K562 (cell line): ENCODE data around the gene COMTD1. TPM values are rescaled to one million over a fixed set of nuclear protein-coding genes. Genes with fewer than 3 reads are reported as not detected.

Experiments
- ATF6 ChIP-seq: sonication (generic); formaldehyde crosslinking; IDR thresholded peaks from 2 replicates; pipeline ENCODE4 v1.4.0; 2020; ENCODE audit warnings: mild to moderate bottlenecking, missing genetic modification reagents
- GABPA ChIP-seq: fragments of 200-800 bp; sonication (Bioruptor generic); conservative IDR thresholded peaks from 2 replicates; pipeline ENCODE4 v1.6.1; 2016; ENCODE audit warnings: low read depth, missing genetic modification characterization, missing compliant biosample characterization
- GTF2F1 ChIP-seq: IDR thresholded peaks from 2 replicates; pipeline ENCODE4 v1.6.1; 2011; ENCODE audit warnings: low read depth, low read length, improper control_type of control experiment
- HDAC6 ChIP-seq: IDR thresholded peaks from 2 replicates; pipeline ENCODE4 v1.6.1; 2012; ENCODE audit warnings: low read depth, mild to moderate bottlenecking, control low read depth, inconsistent platforms, low read length, moderate library complexity
- MBD1 ChIP-seq: fragments of 250-450 bp; sonication (Bioruptor Pico); IDR thresholded peaks from 2 replicates; pipeline ENCODE4 v1.8.0; 2022; ENCODE audit warnings: inconsistent platforms
- MECOM ChIP-seq: fragments of 250-450 bp; sonication (Bioruptor Pico); IDR thresholded peaks from 2 replicates; pipeline ENCODE4 v1.8.0; 2022; ENCODE audit warnings: inconsistent platforms
- MYC ChIP-seq, 2 experiments: fragments of 250-450 bp in 1 of 2; sonication (Bioruptor Pico) in 1 of 2; IDR thresholded peaks; 2 replicates each; pipeline versions ENCODE4 v1.5.1 to v1.6.1; 2012 to 2021; ENCODE audit warnings: low read depth in 2 of 2, borderline replicate concordance in 1 of 2, improper control_type of control experiment in 1 of 2, low read length in 1 of 2, mild to moderate bottlenecking in 1 of 2, moderate library complexity in 1 of 2
- POLR2A ChIP-seq: fragments of 450-650 bp; conservative IDR thresholded peaks from 2 replicates; pipeline ENCODE4 v1.6.1; 2016
- PTBP1 ChIP-seq: fragments of 200-400 bp; formaldehyde crosslinking; IDR thresholded peaks from 2 replicates; pipeline ENCODE4 v1.6.1; 2017; ENCODE audit warnings: low read depth, low read length
- RB1 ChIP-seq: fragments of 450-650 bp; IDR thresholded peaks from 2 replicates; pipeline ENCODE4 v1.6.1; 2017; ENCODE audit warnings: low read depth, mild to moderate bottlenecking
- SAFB2 ChIP-seq: fragments of 200-400 bp; formaldehyde crosslinking; IDR thresholded peaks from 2 replicates; pipeline ENCODE4 v1.6.1; 2018; ENCODE audit warnings: borderline replicate concordance, low read length, low read depth, moderate library complexity; ENCODE audit not compliant: severe bottlenecking
- SAP30 ChIP-seq: fragments of 200-600 bp; sonication (generic); IDR thresholded peaks from 2 replicates; pipeline ENCODE4 v1.6.1; 2012; ENCODE audit warnings: borderline replicate concordance, low read depth, mild to moderate bottlenecking, moderate library complexity, low read length, control low read depth, inconsistent platforms; ENCODE audit not compliant: insufficient read depth, poor library complexity, severe bottlenecking
- SMARCB1 ChIP-seq: IDR thresholded peaks from 2 replicates; pipeline ENCODE4 v1.6.1; 2011; ENCODE audit warnings: improper control_type of control experiment, low read depth; ENCODE audit not compliant: insufficient read length
- SP1 ChIP-seq: sonication (generic); formaldehyde crosslinking; IDR thresholded peaks from 2 replicates; pipeline ENCODE4 v1.8.1; 2022; ENCODE audit warnings: mild to moderate bottlenecking, missing genetic modification reagents
- TFAP4 ChIP-seq: sonication (generic); formaldehyde crosslinking; IDR thresholded peaks from 2 replicates; pipeline ENCODE4 v1.8.0; 2022; ENCODE audit warnings: missing genetic modification reagents, mild to moderate bottlenecking, moderate library complexity, borderline replicate concordance
- U2AF1 ChIP-seq: fragments of 200-400 bp; formaldehyde crosslinking; optimal IDR thresholded peaks from 2 replicates; pipeline ENCODE3; 2017; ENCODE audit warnings: mild to moderate bottlenecking, low read depth, low read length, moderate library complexity
- ZNF354B ChIP-seq: fragments of 250-450 bp; sonication (Bioruptor Pico); IDR thresholded peaks from 2 replicates; pipeline ENCODE4 v1.4.0; 2020
- ZNF592 ChIP-seq: fragments of 450-650 bp; IDR thresholded peaks from 2 replicates; pipeline ENCODE4 v1.6.1; 2017; ENCODE audit warnings: antibody characterized with exemption, mild to moderate bottlenecking
- polyA plus RNA-seq, 8 experiments: library from polyadenylated mRNA; depleted of rRNA in 4 of 8; stranded (reverse) in 5 of 8; unstranded in 3 of 8; fragments of >200 nt; fragmentation: Nextera tagmentation in 2 of 8; fragmentation: Illumina TruSeq in 1 of 8; extraction: Ambion mirVana in 2 of 8; extraction: Trizol in 1 of 8; gene quantifications; 2 replicates each; pipeline versions ENCODE4 v1.2.1 to v1.2.3, GENCODE V29; 2011 to 2014; ENCODE audit warnings: inconsistent platforms in 1 of 8, missing spikeins in 1 of 8
- total RNA-seq, 7 experiments: library from RNA; depleted of rRNA in 6 of 7; stranded (reverse); fragments of >200 nt in 6 of 7; fragmentation: Illumina TruSeq in 2 of 7; extraction: Trizol in 2 of 7; gene quantifications; 2 replicates each; pipeline versions ENCODE4 v1.2.1 to v1.2.3, GENCODE V29; 2011 to 2021; ENCODE audit warnings: low replicate concordance in 1 of 7

The COMTD1 gene
- total and polyA plus RNA-seq, 9 of the 15 experiments (the other 6 are each of a cell fraction or from before 2014, with no cell fraction given) = 0.41 to 112 (median 13.7) TPM

GRCh38 chr10:75235375-75236177 lies at the start of gene COMTD1 (continued):
- no peak; the same call in 1 of the 2 replicates for TF ChIP-seq ATF6 (CRISPR knock-in tag)
- TF ChIP-seq SMARCB1 = no peak
- no peak for TF ChIP-seq MECOM
- TF ChIP-seq MBD1 = no peak
- peak; percentile 100 for TF ChIP-seq RB1
- TF ChIP-seq PTBP1 = no peak
- TF ChIP-seq SAP30 = peak; percentile 45
- no peak for TF ChIP-seq ZNF354B (CRISPR knock-in tag)
- peak; percentile 95 for TF ChIP-seq MYC (IDR thresholded peaks at IDR 0.05; ENCODE audit: low read depth, low read length)
- peak; percentile 90 for TF ChIP-seq MYC (CRISPR knock-in tag; IDR thresholded peaks at IDR 0.05; ENCODE audit: borderline replicate concordance, low read depth)
- no peak for TF ChIP-seq SAFB2
- TF ChIP-seq GTF2F1 = peak; percentile 55; the same call in 1 of the 2 replicates
- peak; percentile 3; the same call in 1 of the 2 replicates for TF ChIP-seq GABPA (tag)
- TF ChIP-seq HDAC6 = no peak
- peak; percentile 57 for TF ChIP-seq SP1 (CRISPR knock-in tag)
- TF ChIP-seq ZNF592 = peak; percentile 89
- peak; percentile 60; the same call in 1 of the 2 replicates for TF ChIP-seq POLR2A
- TF ChIP-seq TFAP4 (CRISPR knock-in tag) = peak; percentile 78; the same call in 1 of the 2 replicates
- TF ChIP-seq U2AF1 = peak; percentile 81
